IMR-90 (cell line): ENCODE measurements around the gene LYVE1. TPM values are rescaled to one million over a fixed set of nuclear protein-coding genes. Genes with fewer than 3 reads are reported as not detected.
A peak's percentile ranks its signal among the peaks of the same experiment; 100 is the strongest.

Source experiments
- ATAC-seq: fragments of 200-7000 bp; cut with Tn5 transposase; 2 replicates; pipeline ENCODE4 v1.9.1; 2020; ENCODE audit warnings: low read depth, mild to moderate bottlenecking, moderate library complexity
- BruUV-seq: library from RNA; stranded (reverse); fragments of 400-500 nt; replicated peaks from 2 replicates; lab custom pipeline; 2021; lab: Mats Ljungman, UMichigan
- CTCF ChIA-PET: fragments of 300-600 bp; formaldehyde crosslinking; extraction: SDS; loops from one replicate; lab custom pipeline; 2021; ENCODE audit warnings: antibody characterized with exemption; lab: Yijun Ruan, JAX
- POLR2A ChIA-PET: fragments of 300-600 bp; sonication (Branson Sonifier 250); formaldehyde crosslinking; loops from one replicate; lab custom pipeline; 2022; ENCODE audit warnings: antibody characterized with exemption; ENCODE audit not compliant: unreplicated experiment; lab: Charles Lee
- DNase-seq: peaks from one replicate; pipeline ENCODE4 v3.0.0; 2013
- H2AFZ ChIP-seq: replicated peaks from 2 replicates; pipeline ENCODE3; 2013; ENCODE audit warnings: low read length, mild to moderate bottlenecking; ENCODE audit not compliant: poor library complexity
- H2AK5ac ChIP-seq: 2 replicates; pipeline ENCODE4 v1.6.1; 2013; ENCODE audit warnings: low read depth, low read length, inconsistent platforms
- H2AK9ac ChIP-seq: replicated peaks from 2 replicates; pipeline ENCODE3; 2013; ENCODE audit warnings: mild to moderate bottlenecking, low read depth, low read length, moderate library complexity; ENCODE audit not compliant: poor library complexity
- H2BK120ac ChIP-seq: 2 replicates; pipeline ENCODE4 v1.6.1; 2013; ENCODE audit warnings: low read depth, low read length, inconsistent platforms
- H2BK15ac ChIP-seq: 3 replicates; pipeline ENCODE4 v1.6.1; 2013; ENCODE audit warnings: low read depth, low read length, inconsistent platforms
- H2BK20ac ChIP-seq: 2 replicates; pipeline ENCODE4 v1.6.1; 2013; ENCODE audit warnings: low read depth, mild to moderate bottlenecking, inconsistent platforms, low read length, moderate library complexity
- H2BK5ac ChIP-seq: 2 replicates; pipeline ENCODE4 v1.6.1; 2013; ENCODE audit warnings: mild to moderate bottlenecking, low read depth, low read length, inconsistent platforms; ENCODE audit not compliant: poor library complexity, severe bottlenecking
- H3K14ac ChIP-seq: replicated peaks from 2 replicates; pipeline ENCODE4 v1.6.1; 2013; ENCODE audit warnings: low read depth, low read length, inconsistent platforms
- H3K18ac ChIP-seq: 2 replicates; pipeline ENCODE4 v1.6.1; 2013; ENCODE audit warnings: low read depth, low read length, control low read depth
- H3K23ac ChIP-seq: 2 replicates; pipeline ENCODE4 v1.6.1; 2013; ENCODE audit warnings: low read depth, low read length, inconsistent platforms
- H3K27ac ChIP-seq: 2 replicates; pipeline ENCODE4 v1.5.1; 2013; ENCODE audit warnings: mild to moderate bottlenecking, control low read depth, low read length; ENCODE audit not compliant: insufficient read depth
- H3K27me3 ChIP-seq: 2 replicates; pipeline ENCODE4 v1.6.1; 2013; ENCODE audit warnings: low read length; ENCODE audit not compliant: control insufficient read depth, insufficient read depth
- H3K36me3 ChIP-seq: 2 replicates; pipeline ENCODE4 v1.6.1; 2013; ENCODE audit warnings: low read length, mixed read lengths; ENCODE audit not compliant: control insufficient read depth, insufficient read depth
- H3K4ac ChIP-seq: 2 replicates; pipeline ENCODE4 v1.6.1; 2013; ENCODE audit warnings: low read depth, low read length, inconsistent platforms
- H3K4me1 ChIP-seq: 2 replicates; pipeline ENCODE4 v1.6.1; 2013; ENCODE audit warnings: low read length, mixed read lengths; ENCODE audit not compliant: control insufficient read depth, insufficient read depth
- H3K4me2 ChIP-seq: 2 replicates; pipeline ENCODE4 v1.6.1; 2013; ENCODE audit warnings: low read depth, mild to moderate bottlenecking, control low read depth, low read length, moderate library complexity
- H3K4me3 ChIP-seq: 2 replicates; pipeline ENCODE4 v1.5.1; 2013; ENCODE audit warnings: low read depth, mild to moderate bottlenecking, control low read depth, low read length, moderate library complexity; ENCODE audit not compliant: insufficient read depth
- H3K56ac ChIP-seq: 2 replicates; pipeline ENCODE4 v1.6.1; 2013; ENCODE audit warnings: low read length, inconsistent platforms; ENCODE audit not compliant: insufficient read depth; ENCODE audit errors: extremely low read depth
- H3K79me1 ChIP-seq, 2 experiments: 2 replicates each; pipeline ENCODE4 v1.6.1; 2013; ENCODE audit warnings: low read length in 2 of 2, inconsistent platforms in 1 of 2, low read depth in 1 of 2
- H3K9ac ChIP-seq: 2 replicates; pipeline ENCODE4 v1.6.1; 2013; ENCODE audit warnings: low read depth, low read length, control low read depth
- H3K9me1 ChIP-seq: 2 replicates; pipeline ENCODE4 v1.6.1; 2013; ENCODE audit warnings: low read length, inconsistent platforms; ENCODE audit not compliant: insufficient read depth
- H3K9me3 ChIP-seq: 2 replicates; pipeline ENCODE4 v1.6.1; 2013; ENCODE audit warnings: low read length; ENCODE audit not compliant: control insufficient read depth, insufficient read depth
- H4K20me1 ChIP-seq: 2 replicates; pipeline ENCODE4 v1.6.1; 2013; ENCODE audit warnings: low read length, inconsistent platforms; ENCODE audit not compliant: insufficient read depth
- H4K5ac ChIP-seq: 2 replicates; pipeline ENCODE4 v1.6.1; 2013; ENCODE audit warnings: mild to moderate bottlenecking, low read depth, low read length, control low read depth
- H4K8ac ChIP-seq, 2 experiments: 2 replicates each; pipeline ENCODE4 v1.6.1; 2013; ENCODE audit warnings: low read depth in 2 of 2, low read length in 2 of 2, control low read depth in 1 of 2, inconsistent platforms in 1 of 2
- H4K91ac ChIP-seq: 2 replicates; pipeline ENCODE4 v1.6.1; 2013; ENCODE audit warnings: low read depth, low read length, inconsistent platforms; ENCODE audit not compliant: insufficient read depth
- CEBPB ChIP-seq: IDR thresholded peaks from 2 replicates; pipeline ENCODE4 v1.6.1; 2012; ENCODE audit warnings: low read depth, low read length, improper control_type of control experiment
- POLR2A ChIP-seq: IDR thresholded peaks from 2 replicates; pipeline ENCODE4 v1.6.1; 2012; ENCODE audit warnings: mild to moderate bottlenecking, low read depth, low read length
- RCOR1 ChIP-seq: IDR thresholded peaks from 2 replicates; pipeline ENCODE4 v1.6.1; 2012; ENCODE audit warnings: mild to moderate bottlenecking, low read length, improper control_type of control experiment; ENCODE audit not compliant: insufficient replicate concordance
- RFX5 ChIP-seq: IDR thresholded peaks from 2 replicates; pipeline ENCODE4 v1.8.0; 2012; ENCODE audit warnings: low read depth, mild to moderate bottlenecking, low read length, moderate library complexity
- WGBS, 2 experiments: methylation state at CpG; one replicate each; pipeline versions ENCODE4 v1.1.5 to v1.1.7; 2013; ENCODE audit warnings: missing lambda C conversion rate in 2 of 2; ENCODE audit not compliant: insufficient read length in 1 of 2; ENCODE audit errors: extremely low coverage in 2 of 2; 5-methylcytosine and 5-hydroxymethylcytosine counted together
- dilution Hi-C: fragments of 300-500 bp; cut with HindIII; formaldehyde crosslinking; loops from one replicate; pipeline ENCODE4 v1.14.3; 2018; ENCODE audit warnings: low sequenced_read_pairs; ENCODE audit not compliant: unreplicated experiment
- in situ Hi-C: fragments of 300-500 bp; cut with MboI; formaldehyde crosslinking; loops from 3 replicates; pipeline ENCODE4 v1.14.3; 2019; ENCODE audit warnings: low sequenced_read_pairs, inconsistent platforms, mixed read lengths
- intact Hi-C: fragments of 100-400 bp; cut with micrococcal nuclease; formaldehyde crosslinking; loops from 2 replicates; pipeline ENCODE4 v1.10.0; 2022
- polyA plus RNA-seq, 3 experiments: library from polyadenylated mRNA; depleted of rRNA; stranded (reverse); fragments of >200 nt; gene quantifications; 2 replicates each; pipeline ENCODE4 v1.2.3, GENCODE V29; 2012; ENCODE audit warnings: low replicate concordance in 1 of 3
- total RNA-seq: library from RNA; depleted of rRNA; stranded (reverse); fragments of >200 nt; gene quantifications from 2 replicates; pipeline ENCODE4 v1.2.3, GENCODE V29; 2012

The LYVE1 gene
- total and polyA plus RNA-seq, 2 of the 4 experiments (the other 2 are of a cell fraction): not detected

DNA sequence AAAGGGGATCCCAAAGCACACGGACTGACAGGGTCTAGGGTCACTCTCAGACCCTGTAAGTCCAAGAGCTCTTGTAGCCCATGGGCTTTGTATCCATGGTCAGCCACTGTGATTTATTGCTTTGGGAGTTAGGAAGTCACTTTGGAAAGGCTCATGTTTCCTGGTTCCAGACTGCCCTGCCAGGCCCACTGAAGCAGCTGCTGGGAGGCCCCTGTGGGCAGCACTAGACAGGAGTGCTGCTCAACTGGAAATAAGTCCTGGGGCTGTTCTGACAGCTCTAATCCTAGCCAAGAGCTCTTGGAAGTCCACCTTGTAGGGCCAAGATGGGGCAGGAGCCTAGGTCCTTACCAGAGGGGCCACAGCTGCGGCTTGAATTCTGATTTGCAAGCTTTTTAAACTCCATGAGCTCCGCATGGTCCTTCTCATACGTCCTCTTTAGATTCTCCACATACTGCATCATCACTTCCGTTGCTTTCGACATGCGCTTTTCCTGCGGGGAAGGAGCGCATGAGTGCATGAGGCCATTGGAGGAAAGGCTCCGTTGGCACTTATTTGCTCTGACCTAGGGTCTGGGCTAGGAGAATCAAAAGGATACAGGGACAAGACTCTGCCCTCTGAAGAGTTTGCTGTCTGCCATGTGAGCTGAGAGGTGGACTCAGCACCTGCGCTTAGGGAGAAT lies 32.2 kb upstream of the LYVE1 start:
- CTCF ChIA-PET: no interaction called here
- no TSS peak for BruUV-seq
- Histone ChIP-seq H3K4me3 (no peak overlapping the region), H2BK15ac (0 out of 3 replicates have a peak overlapping the region, but pooled peaks have one; percentile 79), H3K27me3 (no peaks in the 10 kb centered on the region), H3K79me1 (peaks cover 0 to 27% of the 10 kb centered on the region in 2 experiments; a peak in 2 of 4 replicates), H3K56ac (no peak overlapping the region), H3K23ac (no peak overlapping the region), H3K36me3 (peaks cover 31% of the 10 kb centered on the region), H2BK20ac (peak overlapping the region; percentile 93; the same call in 1 of the 2 replicates), H3K9ac (no peak overlapping the region), H2AK9ac (no peak overlapping the region), H3K4me1 (peaks cover 34% of the 10 kb centered on the region), H3K9me1 (peaks cover 46% of the 10 kb centered on the region), H2AK5ac (peak overlapping the region; percentile 83), H3K4me2 (no peak overlapping the region), H2BK5ac (peak overlapping the region; percentile 88), H3K4ac (peak overlapping the region; percentile 88), H3K18ac (peak overlapping the region; percentile 32), H2AFZ (no peak overlapping the region), H2BK120ac (peak overlapping the region; percentile 4; the same call in 1 of the 2 replicates), H4K8ac (peak overlapping the region; percentile 25 to 93), H3K27ac (peak overlapping the region; percentile 84; the same call in 1 of the 2 replicates), H4K91ac (peak overlapping the region; percentile 51; the same call in 1 of the 2 replicates), H3K9me3 (no peaks in the 10 kb centered on the region), H3K14ac (peak overlapping the region; percentile 85), H4K5ac (peak overlapping the region; percentile 41), H4K20me1 (no peaks in the 10 kb centered on the region)
- in situ Hi-C loops (no loop called here), dilution Hi-C loops (no loop called here), intact Hi-C loops (no loop called here)
- POLR2A ChIA-PET: no interaction called here
- 97% methylated on average over 7 of the region's 11 CpGs; no CpG with 5 or more reads in 1 of the 2 experiments for WGBS, 2 experiments
- TF ChIP-seq CEBPB (no peak), RFX5 (no peak), POLR2A (no peak), RCOR1 (no peak)
- no peak for ATAC-seq
- DNase-seq: no peak
